Astrocyte (in vitro differentiated cells and primary cell): Measurements from ENCODE around the gene KCNS3. TPM values are rescaled to one million over a fixed set of nuclear protein-coding genes. Genes with fewer than 3 reads are reported as not detected.

Experiments
- DNase-seq: peaks from one replicate; pipeline ENCODE4 v3.0.0-alpha.2; 2010; ENCODE audit warnings: low read depth
- FAIRE-seq: peaks from 2 replicates; lab custom pipeline; 2011; peaks lifted over from hg19 to GRCh38; lab: Jason Lieb, UNC
- H2AFZ ChIP-seq: 2 replicates; pipeline ENCODE4 v1.6.0; 2012; ENCODE audit warnings: low read depth, low read length, inconsistent platforms
- H3K27ac ChIP-seq: 2 replicates; pipeline ENCODE4 v1.5.1; 2011; ENCODE audit warnings: low read depth, low read length, inconsistent platforms
- H3K27me3 ChIP-seq: 2 replicates; pipeline ENCODE4 v1.6.0; 2011; ENCODE audit warnings: low read length, inconsistent platforms; ENCODE audit not compliant: insufficient read depth
- H3K36me3 ChIP-seq: 2 replicates; pipeline ENCODE4 v1.5.1; 2011; ENCODE audit warnings: low read length, inconsistent platforms; ENCODE audit not compliant: insufficient read depth
- H3K4me1 ChIP-seq: 2 replicates; pipeline ENCODE4 v1.5.1; 2011; ENCODE audit warnings: low read length, inconsistent platforms; ENCODE audit not compliant: insufficient read depth
- H3K4me2 ChIP-seq: 2 replicates; pipeline ENCODE4 v1.6.0; 2012; ENCODE audit warnings: low read length, inconsistent platforms
- H3K4me3 ChIP-seq: 2 replicates; pipeline ENCODE4 v1.5.1; 2011; ENCODE audit warnings: low read depth, mild to moderate bottlenecking, low read length, inconsistent platforms; ENCODE audit not compliant: insufficient read depth
- H3K79me2 ChIP-seq: 2 replicates; pipeline ENCODE4 v1.6.0; 2012; ENCODE audit warnings: mild to moderate bottlenecking, low read length, inconsistent platforms; ENCODE audit not compliant: insufficient read depth
- H3K9ac ChIP-seq: 2 replicates; pipeline ENCODE4 v1.6.0; 2012; ENCODE audit warnings: mild to moderate bottlenecking, low read length, inconsistent platforms
- H3K9me3 ChIP-seq: 2 replicates; pipeline ENCODE4 v1.5.1; 2012; ENCODE audit warnings: low read depth, mild to moderate bottlenecking, low read length, inconsistent platforms; ENCODE audit not compliant: insufficient read depth
- H4K20me1 ChIP-seq: 2 replicates; pipeline ENCODE4 v1.6.0; 2012; ENCODE audit warnings: low read length, inconsistent platforms; ENCODE audit not compliant: insufficient read depth
- H3K27ac Mint-ChIP-seq: one replicate; pipeline ENCODE4 v1.8.0; 2021; ENCODE audit warnings: mild to moderate bottlenecking, mixed read lengths; ENCODE audit not compliant: unreplicated experiment
- H3K27me3 Mint-ChIP-seq: one replicate; pipeline ENCODE4 v1.8.0; 2021; ENCODE audit warnings: low read depth, mixed read lengths; ENCODE audit not compliant: unreplicated experiment
- H3K36me3 Mint-ChIP-seq: one replicate; pipeline ENCODE4 v1.8.0; 2021; ENCODE audit warnings: low read depth, mixed read lengths; ENCODE audit not compliant: unreplicated experiment
- H3K4me1 Mint-ChIP-seq: one replicate; pipeline ENCODE4 v1.8.0; 2021; ENCODE audit warnings: low read depth, mixed read lengths; ENCODE audit not compliant: unreplicated experiment
- H3K4me3 Mint-ChIP-seq: one replicate; pipeline ENCODE4 v1.8.0; 2021; ENCODE audit warnings: mild to moderate bottlenecking, moderate library complexity, mixed read lengths; ENCODE audit not compliant: unreplicated experiment
- H3K9me3 Mint-ChIP-seq: one replicate; pipeline ENCODE4 v1.8.0; 2021; ENCODE audit warnings: mild to moderate bottlenecking, mixed read lengths; ENCODE audit not compliant: unreplicated experiment
- EZH2 ChIP-seq: IDR thresholded peaks from 2 replicates; pipeline ENCODE4 v1.6.1; 2012; ENCODE audit warnings: mild to moderate bottlenecking, low read length, inconsistent platforms; ENCODE audit not compliant: insufficient read depth
- total RNA-seq: library from RNA; stranded (reverse); gene quantifications from 2 replicates; pipeline ENCODE4 v1.2.1, GENCODE V29; 2021
- TF ChIP-seq, protein P1 (sequence below): IDR thresholded peaks from 2 replicates; pipeline ENCODE4 v1.5.1; 2011; ENCODE audit warnings: low read depth, mild to moderate bottlenecking, inconsistent platforms, low read length, moderate library complexity; ENCODE audit not compliant: insufficient read depth

The KCNS3 gene
- total RNA-seq, 1 donor from 2014 or later, result 1.7 TPM

DNA sequence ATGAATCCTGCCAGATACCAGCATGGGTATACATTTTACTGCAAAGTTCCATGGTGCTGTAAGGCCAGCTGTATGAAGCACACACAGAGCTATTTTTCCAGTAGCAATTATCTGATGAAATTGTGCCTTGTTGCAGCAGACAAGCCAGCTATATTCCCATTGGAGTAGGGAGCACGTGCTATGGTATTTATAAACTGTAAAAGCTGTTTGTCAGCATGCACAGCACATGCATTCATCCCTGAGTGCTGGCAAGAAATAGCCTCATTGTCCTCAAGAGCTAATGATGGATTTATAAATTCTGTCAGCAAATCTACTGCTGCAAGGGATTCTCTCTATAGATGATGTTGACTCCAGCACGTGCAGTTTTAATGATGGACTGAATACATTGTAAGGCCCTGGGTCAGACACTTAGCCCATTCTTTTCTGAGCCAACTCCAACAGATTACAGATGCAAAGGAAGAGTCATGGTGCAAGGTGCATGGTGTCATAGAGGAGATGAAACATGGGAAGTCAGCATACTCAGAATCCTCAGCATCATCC is 61.7 kb downstream of the KCNS3 start:
- Histone ChIP-seq H3K27ac (no peak overlapping the region), H4K20me1 (no peaks in the 10 kb centered on the region), H3K79me2 (no peaks in the 10 kb centered on the region), H3K4me3 (no peak overlapping the region), H2AFZ (no peak overlapping the region), H3K9ac (no peak overlapping the region), H3K27me3 (no peaks in the 10 kb centered on the region), H3K4me2 (no peak overlapping the region), H3K36me3 (no peaks in the 10 kb centered on the region), H3K4me1 (peaks cover 3% of the 10 kb centered on the region), H3K9me3 (no peaks in the 10 kb centered on the region)
- Mint-ChIP-seq H3K4me3 (no peak overlapping the region), H3K27me3 (no peaks in the 10 kb centered on the region), H3K36me3 (no peaks in the 10 kb centered on the region), H3K9me3 (peaks cover 8% of the 10 kb centered on the region), H3K4me1 (no peaks in the 10 kb centered on the region), H3K27ac (no peak overlapping the region)
- no peak for TF ChIP-seq EZH2
- TF ChIP-seq, protein P1, sequence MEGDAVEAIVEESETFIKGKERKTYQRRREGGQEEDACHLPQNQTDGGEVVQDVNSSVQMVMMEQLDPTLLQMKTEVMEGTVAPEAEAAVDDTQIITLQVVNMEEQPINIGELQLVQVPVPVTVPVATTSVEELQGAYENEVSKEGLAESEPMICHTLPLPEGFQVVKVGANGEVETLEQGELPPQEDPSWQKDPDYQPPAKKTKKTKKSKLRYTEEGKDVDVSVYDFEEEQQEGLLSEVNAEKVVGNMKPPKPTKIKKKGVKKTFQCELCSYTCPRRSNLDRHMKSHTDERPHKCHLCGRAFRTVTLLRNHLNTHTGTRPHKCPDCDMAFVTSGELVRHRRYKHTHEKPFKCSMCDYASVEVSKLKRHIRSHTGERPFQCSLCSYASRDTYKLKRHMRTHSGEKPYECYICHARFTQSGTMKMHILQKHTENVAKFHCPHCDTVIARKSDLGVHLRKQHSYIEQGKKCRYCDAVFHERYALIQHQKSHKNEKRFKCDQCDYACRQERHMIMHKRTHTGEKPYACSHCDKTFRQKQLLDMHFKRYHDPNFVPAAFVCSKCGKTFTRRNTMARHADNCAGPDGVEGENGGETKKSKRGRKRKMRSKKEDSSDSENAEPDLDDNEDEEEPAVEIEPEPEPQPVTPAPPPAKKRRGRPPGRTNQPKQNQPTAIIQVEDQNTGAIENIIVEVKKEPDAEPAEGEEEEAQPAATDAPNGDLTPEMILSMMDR, result no peak
- DNase-seq (no peak), FAIRE-seq (no peak)

DNA sequence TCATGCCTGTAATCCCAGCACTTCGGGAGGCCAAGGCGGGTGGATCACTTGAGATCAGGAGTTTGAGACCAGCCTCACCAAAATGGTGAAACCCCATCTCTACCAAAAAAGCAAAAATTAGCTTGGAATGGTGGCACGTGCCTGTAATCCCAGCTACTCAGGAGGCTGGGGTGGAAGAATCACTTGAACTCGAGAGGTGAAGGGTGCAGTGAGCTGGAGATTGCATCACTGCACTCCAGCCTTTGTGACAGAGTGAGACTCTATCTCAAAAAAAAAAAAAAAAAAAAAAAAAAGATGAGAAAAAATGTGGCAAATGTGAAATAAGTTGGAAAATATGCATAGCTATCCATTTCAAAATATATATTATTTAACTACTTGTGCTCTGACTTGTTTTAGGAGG is 65.0 kb downstream of the KCNS3 start:
- Mint-ChIP-seq H3K27me3 (peaks cover 4% of the 10 kb centered on the region), H3K9me3 (peaks cover 5% of the 10 kb centered on the region), H3K4me3 (no peak overlapping the region), H3K4me1 (no peaks in the 10 kb centered on the region), H3K27ac (no peak overlapping the region), H3K36me3 (no peaks in the 10 kb centered on the region)
- TF ChIP-seq, protein P1, result no peak
- TF ChIP-seq EZH2, result no peak
- DNase-seq (no peak), FAIRE-seq (no peak)
- no peaks in the 10 kb centered on the region for H3K27me3 ChIP-seq
- no peak overlapping the region for H3K4me3 ChIP-seq
- H3K9ac ChIP-seq, result no peak overlapping the region
- H3K4me2 ChIP-seq, result no peak overlapping the region
- peaks cover 3% of the 10 kb centered on the region for H3K9me3 ChIP-seq
- H3K79me2 ChIP-seq, result no peaks in the 10 kb centered on the region
- no peaks in the 10 kb centered on the region for H3K4me1 ChIP-seq
- H2AFZ ChIP-seq, result no peak overlapping the region
- H3K36me3 ChIP-seq, result no peaks in the 10 kb centered on the region
- H3K27ac ChIP-seq, result no peak overlapping the region
- H4K20me1 ChIP-seq, result no peaks in the 10 kb centered on the region

DNA sequence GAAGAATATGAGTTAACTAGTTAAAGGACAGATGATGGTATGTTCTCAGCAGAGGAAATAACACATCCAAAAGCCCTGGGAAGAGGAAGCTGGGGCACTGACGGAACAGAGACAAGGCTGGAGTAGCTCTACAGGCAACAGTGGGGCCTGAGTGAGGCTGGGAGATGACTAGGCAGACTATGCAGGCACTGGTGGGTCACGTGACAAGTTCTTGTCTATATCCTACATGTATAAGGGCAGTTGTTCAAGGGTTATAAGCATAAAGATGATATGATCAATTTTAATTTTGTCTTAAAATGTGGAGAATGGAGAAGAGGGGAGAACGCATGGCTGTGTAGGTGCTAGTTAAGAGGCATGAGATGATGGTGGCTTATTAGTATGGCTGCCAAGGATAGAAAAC is 68.6 kb downstream of the KCNS3 start:
- Histone ChIP-seq H3K9me3 (peaks cover 3% of the 10 kb centered on the region), H3K27me3 (peaks cover 3% of the 10 kb centered on the region), H3K36me3 (no peaks in the 10 kb centered on the region), H4K20me1 (no peaks in the 10 kb centered on the region), H3K79me2 (no peaks in the 10 kb centered on the region), H3K4me3 (no peak overlapping the region), H3K27ac (no peak overlapping the region), H3K4me1 (no peaks in the 10 kb centered on the region), H3K4me2 (no peak overlapping the region), H2AFZ (no peak overlapping the region), H3K9ac (no peak overlapping the region)
- Mint-ChIP-seq H3K27ac (no peak overlapping the region), H3K9me3 (no peaks in the 10 kb centered on the region), H3K27me3 (peaks cover 4% of the 10 kb centered on the region), H3K4me3 (no peak overlapping the region), H3K36me3 (peaks cover 2% of the 10 kb centered on the region), H3K4me1 (no peaks in the 10 kb centered on the region)
- no peak for TF ChIP-seq EZH2
- TF ChIP-seq, protein P1, result no peak
- no peak for FAIRE-seq
- no peak for DNase-seq
